ENCODE measurements around the gene ABCB4.

GRCh38 chr7:87507446-87507845 is 32.0 kb upstream of the ABCB4 start:
- TF ChIP-seq CTCF (IDR thresholded peaks at IDR 0.05; ENCODE audit: insufficient read depth, low read depth, low read length) (no peak), EZH2 (IDR thresholded peaks at IDR 0.05; ENCODE audit: insufficient read depth, low read length) (no peak)
